ENCODE results near the gene RNF208. TPM values are rescaled to one million over a fixed set of nuclear protein-coding genes. Genes with fewer than 3 reads are reported as not detected.

RNF208 gene
- total and polyA plus RNA-seq, 9 of the 15 experiments (the other 6 are each of a cell fraction or from before 2014, with no cell fraction given), result 0.15 to 6.9 (median 0.50) TPM; not detected in 2

- TF ChIP-seq CLOCK (CRISPR knock-in tag; IDR thresholded peaks at IDR 0.05; ENCODE audit: borderline replicate concordance) (no peak), RBM39 (optimal IDR thresholded peaks at IDR 0.05; ENCODE audit: low read depth, low read length) (no peak), SOX6 (IDR thresholded peaks at IDR 0.05) (peak; percentile 59; the same call in 1 of the 2 replicates), SP2 (IDR thresholded peaks at IDR 0.05; ENCODE audit: extremely low read depth, low read depth, low read length, poor library complexity, severe bottlenecking) (no peak), ESRRB (CRISPR knock-in tag; IDR thresholded peaks at IDR 0.05; ENCODE audit: borderline replicate concordance) (no peak), FOXP1 (CRISPR knock-in tag; IDR thresholded peaks at IDR 0.05) (peak; percentile 77; the same call in 1 of the 2 replicates), ZNF57 (CRISPR knock-in tag; IDR thresholded peaks at IDR 0.05) (no peak), BACH1 (tag; IDR thresholded peaks at IDR 0.05) (no peak), ZNF830 (CRISPR knock-in tag; IDR thresholded peaks at IDR 0.05) (no peak), ARNT (IDR thresholded peaks at IDR 0.05) (no peak), CREBBP (IDR thresholded peaks at IDR 0.05; ENCODE audit: low read depth, low read length) (no peak), ZNF785 (CRISPR knock-in tag; IDR thresholded peaks at IDR 0.05) (no peak), KHSRP (IDR thresholded peaks at IDR 0.05) (peak; percentile 99), OTX1 (CRISPR knock-in tag; IDR thresholded peaks at IDR 0.05) (no peak), ZNF589 (CRISPR knock-in tag; IDR thresholded peaks at IDR 0.05; ENCODE audit: low read depth) (no peak), MCM5 (IDR thresholded peaks at IDR 0.05; ENCODE audit: low read depth) (no peak), BRD4 (IDR thresholded peaks at IDR 0.05) (no peak; the same call in 1 of the 2 replicates)
- TF ChIP-seq, protein P1, sequence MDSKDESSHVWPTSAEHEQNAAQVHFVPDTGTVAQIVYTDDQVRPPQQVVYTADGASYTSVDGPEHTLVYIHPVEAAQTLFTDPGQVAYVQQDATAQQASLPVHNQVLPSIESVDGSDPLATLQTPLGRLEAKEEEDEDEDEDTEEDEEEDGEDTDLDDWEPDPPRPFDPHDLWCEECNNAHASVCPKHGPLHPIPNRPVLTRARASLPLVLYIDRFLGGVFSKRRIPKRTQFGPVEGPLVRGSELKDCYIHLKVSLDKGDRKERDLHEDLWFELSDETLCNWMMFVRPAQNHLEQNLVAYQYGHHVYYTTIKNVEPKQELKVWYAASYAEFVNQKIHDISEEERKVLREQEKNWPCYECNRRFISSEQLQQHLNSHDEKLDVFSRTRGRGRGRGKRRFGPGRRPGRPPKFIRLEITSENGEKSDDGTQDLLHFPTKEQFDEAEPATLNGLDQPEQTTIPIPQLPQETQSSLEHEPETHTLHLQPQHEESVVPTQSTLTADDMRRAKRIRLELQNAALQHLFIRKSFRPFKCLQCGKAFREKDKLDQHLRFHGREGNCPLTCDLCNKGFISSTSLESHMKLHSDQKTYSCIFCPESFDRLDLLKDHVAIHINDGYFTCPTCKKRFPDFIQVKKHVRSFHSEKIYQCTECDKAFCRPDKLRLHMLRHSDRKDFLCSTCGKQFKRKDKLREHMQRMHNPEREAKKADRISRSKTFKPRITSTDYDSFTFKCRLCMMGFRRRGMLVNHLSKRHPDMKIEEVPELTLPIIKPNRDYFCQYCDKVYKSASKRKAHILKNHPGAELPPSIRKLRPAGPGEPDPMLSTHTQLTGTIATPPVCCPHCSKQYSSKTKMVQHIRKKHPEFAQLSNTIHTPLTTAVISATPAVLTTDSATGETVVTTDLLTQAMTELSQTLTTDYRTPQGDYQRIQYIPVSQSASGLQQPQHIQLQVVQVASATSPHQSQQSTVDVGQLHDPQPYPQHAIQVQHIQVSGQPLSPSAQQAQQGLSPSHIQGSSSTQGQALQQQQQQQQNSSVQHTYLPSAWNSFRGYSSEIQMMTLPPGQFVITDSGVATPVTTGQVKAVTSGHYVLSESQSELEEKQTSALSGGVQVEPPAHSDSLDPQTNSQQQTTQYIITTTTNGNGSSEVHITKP (IDR thresholded peaks at IDR 0.05; ENCODE audit: partially characterized antibody), result peak; percentile 49
- TF ChIP-seq, protein P2, sequence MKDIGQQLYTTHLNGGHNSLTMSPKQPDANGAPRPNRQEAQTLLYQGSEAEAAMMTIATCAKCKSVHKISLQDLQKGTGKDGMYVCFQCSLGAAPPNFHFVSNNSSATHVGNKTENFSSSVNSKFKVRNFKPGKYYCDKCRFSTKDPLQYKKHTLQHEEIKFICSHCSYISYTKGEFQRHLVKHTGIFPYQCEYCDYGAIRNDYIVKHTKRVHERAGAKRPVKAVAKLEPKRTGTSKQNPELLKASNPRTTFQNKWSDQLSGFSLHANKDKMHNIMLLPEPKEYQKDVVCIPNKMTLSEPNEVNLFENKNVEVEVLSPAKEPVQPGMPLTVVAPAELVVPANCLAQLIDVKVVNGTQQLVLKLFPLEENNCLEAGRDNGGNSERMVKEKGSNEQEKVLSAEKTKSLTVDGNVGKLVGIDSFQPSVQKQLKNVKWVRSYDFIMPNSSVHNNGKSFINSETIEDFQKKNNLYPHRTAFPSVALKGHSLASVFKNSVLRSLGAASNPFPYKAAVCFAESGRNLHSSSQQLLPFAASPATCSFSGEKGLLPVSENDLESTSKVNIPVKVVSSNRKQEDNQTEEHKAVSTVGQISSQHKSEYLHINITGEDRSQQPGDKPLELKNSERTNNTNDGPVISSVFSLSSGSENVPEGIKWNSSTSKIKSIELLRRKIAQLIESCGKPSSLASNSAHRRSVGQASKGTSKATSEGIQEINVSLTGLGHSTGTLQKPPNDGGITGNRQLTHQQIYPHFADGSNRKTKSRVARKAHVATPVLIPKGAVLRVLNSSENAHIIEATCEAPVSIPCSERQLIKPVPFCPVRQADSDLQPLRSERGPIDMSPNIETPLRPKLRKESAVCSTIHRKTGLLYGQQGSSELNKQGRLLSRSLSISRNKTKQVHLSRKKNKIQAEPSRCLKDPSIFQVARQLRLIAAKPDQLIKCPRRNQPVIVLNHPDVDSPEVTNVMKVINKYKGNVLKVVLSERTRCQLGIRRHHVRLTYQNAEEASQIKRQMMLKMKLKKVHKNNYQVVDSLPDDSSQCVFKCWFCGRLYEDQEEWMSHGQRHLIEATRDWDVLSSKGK (CRISPR knock-in tag; IDR thresholded peaks at IDR 0.05), result no peak
Observed at GRCh38 chr9:137188490-137189296, 33.3 kb downstream of the RNF208 start, which contains the start of the genes ANAPC2 and SSNA1 (continued).

Measured in K562 (cell line).